OCI-M2 (cell line): ENCODE results near the gene HLA-E.

ENCODE experiments used
- DNase-seq: peaks from one replicate; lab custom pipeline; 2025; ENCODE audit not compliant: unreplicated experiment; lab: John Stamatoyannopoulos, UW

Gene HLA-E

DNA sequence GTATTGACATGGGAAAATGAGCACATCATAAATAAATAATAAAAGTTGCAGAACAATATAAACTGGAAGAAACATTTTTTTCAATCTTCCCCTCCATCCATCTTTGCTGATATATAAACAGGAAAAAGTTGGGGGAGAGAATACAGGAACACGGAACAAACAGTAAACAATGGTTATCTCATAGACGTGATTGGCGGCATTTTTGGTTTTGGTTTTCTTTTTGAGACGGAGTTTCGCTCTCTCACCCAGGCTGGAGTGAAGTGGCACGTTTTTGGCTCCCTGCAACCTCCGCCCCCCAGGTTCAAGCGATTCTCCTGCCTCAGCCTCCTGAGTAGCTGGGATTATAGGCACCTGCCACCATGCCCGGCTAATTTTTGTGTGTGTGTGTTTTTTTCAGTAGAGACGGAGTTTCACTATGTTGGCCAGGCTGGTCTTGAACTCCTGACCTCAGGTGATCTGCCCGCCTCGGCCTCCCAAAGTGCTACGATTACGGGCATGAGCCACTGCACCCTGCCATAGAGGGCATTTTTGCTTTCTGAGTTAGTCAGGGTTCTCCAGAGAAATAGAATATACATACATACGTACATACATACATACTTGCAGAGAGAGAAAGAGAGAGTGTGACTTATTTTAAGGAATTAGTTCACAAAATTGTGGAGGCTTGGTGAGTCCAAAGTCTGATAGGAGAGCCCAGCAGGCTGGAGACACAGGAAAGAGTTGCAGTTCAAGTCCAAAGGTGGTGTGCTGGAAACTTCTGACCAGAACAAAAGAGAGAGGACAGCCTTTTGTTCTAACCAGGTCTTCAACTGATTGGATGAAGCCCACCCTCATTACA is 44.4 kb downstream of the HLA-E start:
- DNase-seq = no peak

GRCh38 chr6:30537931-30538330 is 48.6 kb downstream of the HLA-E start:
- no peak for DNase-seq

GRCh38 chr6:30541515-30542403 is 52.5 kb downstream of the HLA-E start:
- peak; percentile 71 for DNase-seq

DNA sequence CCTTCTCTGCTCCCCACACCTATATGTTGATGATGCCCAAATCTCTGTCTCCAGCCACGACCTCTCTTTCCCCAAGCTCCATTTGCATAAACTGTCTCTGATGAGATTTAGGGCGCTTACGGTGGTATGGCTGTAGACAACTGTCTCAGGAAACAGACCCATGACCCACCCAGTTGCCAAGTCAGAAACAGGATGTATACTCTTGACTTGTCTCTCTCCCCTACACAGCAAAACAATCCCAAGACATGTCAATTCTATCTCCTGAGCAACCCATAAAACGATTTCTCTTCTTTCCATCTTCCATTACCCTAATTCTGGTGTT is 53.1 kb downstream of the HLA-E start:
- DNase-seq = no peak

- DNase-seq = no peak
These were observed 53.6 kb downstream of the HLA-E start for GRCh38 chr6:30542915-30543314.
